ENCODE data around the gene C10orf105. TPM values are rescaled to one million over a fixed set of nuclear protein-coding genes. Genes with fewer than 3 reads are reported as not detected.
A peak's percentile ranks its signal among the peaks of the same experiment; 100 is the strongest.

The C10orf105 gene
- total RNA-seq, 1 experiment from 2014 or later, result not detected

DNA sequence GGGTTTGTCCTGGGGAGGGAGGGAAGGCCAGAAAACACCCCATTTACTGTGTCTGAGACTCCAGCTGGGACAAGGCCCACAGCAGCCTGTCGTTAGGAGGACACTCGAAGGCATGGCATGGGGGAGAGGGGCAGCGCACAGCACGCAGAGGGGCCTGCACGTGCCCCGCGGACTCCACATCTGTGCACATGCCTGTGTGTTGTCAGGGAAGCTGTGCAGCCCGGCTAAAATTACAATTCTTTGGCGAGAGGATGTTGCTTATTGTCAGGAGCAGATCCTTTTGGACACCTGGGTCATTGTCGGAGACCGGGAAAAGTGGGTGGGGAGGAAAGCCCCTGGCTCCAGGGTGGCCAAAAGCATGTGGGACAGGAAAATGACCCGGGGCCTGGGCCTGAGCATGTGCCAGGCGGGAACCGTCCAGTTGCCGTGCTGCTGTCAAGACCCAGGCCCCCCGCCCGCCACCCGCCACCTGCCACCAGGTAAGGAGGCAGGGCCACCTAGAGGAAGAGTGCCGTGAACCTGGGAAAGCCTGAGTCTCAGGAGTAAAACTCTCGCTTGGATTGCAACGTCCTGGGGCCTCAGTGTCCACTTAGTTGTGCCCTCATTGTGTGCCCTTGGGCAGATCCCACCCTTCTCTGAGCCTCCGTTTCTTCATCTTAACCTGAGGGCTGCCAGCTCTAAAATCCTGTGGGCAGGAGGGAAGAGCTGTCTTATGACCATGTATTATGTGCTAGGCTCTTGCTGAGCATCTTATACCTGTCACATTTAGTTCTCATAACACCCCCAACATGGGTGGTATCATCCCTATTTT is 46.5 kb upstream of the C10orf105 start:
- Mint-ChIP-seq H3K36me3 (ENCODE audit: insufficient read depth, unreplicated experiment) (peaks cover 16% of the 10 kb centered on the region), H3K27me3 (ENCODE audit: unreplicated experiment) (no peaks in the 10 kb centered on the region), H3K4me3 (ENCODE audit: low read depth, unreplicated experiment) (peak overlapping the region; percentile 65), H3K9me3 (ENCODE audit: low read depth, unreplicated experiment) (no peaks in the 10 kb centered on the region), H3K27ac (ENCODE audit: unreplicated experiment) (peak overlapping the region; percentile 87), H3K4me1 (ENCODE audit: low read depth, unreplicated experiment) (peaks cover 60% of the 10 kb centered on the region)
- CTCF ChIA-PET, result interaction anchor here (0.6 to 2.1 kb wide), 13 partner anchors 8 to 878 kb away, joined by 3 to 12 read pairs (median 4); no protein-coding TSS in a partner anchor
- DNase-seq, result no peak
- TF ChIP-seq, protein P1, sequence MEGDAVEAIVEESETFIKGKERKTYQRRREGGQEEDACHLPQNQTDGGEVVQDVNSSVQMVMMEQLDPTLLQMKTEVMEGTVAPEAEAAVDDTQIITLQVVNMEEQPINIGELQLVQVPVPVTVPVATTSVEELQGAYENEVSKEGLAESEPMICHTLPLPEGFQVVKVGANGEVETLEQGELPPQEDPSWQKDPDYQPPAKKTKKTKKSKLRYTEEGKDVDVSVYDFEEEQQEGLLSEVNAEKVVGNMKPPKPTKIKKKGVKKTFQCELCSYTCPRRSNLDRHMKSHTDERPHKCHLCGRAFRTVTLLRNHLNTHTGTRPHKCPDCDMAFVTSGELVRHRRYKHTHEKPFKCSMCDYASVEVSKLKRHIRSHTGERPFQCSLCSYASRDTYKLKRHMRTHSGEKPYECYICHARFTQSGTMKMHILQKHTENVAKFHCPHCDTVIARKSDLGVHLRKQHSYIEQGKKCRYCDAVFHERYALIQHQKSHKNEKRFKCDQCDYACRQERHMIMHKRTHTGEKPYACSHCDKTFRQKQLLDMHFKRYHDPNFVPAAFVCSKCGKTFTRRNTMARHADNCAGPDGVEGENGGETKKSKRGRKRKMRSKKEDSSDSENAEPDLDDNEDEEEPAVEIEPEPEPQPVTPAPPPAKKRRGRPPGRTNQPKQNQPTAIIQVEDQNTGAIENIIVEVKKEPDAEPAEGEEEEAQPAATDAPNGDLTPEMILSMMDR (IDR thresholded peaks at IDR 0.05; ENCODE audit: unreplicated experiment), result no peak
- BruUV-seq (replicated peaks), result no TSS peak
- intact Hi-C loops (cut with micrococcal nuclease; ENCODE audit: unreplicated experiment), result loop anchor here (2.0 kb wide), 1 partner anchor 37 kb away; no protein-coding TSS in a partner anchor

DNA sequence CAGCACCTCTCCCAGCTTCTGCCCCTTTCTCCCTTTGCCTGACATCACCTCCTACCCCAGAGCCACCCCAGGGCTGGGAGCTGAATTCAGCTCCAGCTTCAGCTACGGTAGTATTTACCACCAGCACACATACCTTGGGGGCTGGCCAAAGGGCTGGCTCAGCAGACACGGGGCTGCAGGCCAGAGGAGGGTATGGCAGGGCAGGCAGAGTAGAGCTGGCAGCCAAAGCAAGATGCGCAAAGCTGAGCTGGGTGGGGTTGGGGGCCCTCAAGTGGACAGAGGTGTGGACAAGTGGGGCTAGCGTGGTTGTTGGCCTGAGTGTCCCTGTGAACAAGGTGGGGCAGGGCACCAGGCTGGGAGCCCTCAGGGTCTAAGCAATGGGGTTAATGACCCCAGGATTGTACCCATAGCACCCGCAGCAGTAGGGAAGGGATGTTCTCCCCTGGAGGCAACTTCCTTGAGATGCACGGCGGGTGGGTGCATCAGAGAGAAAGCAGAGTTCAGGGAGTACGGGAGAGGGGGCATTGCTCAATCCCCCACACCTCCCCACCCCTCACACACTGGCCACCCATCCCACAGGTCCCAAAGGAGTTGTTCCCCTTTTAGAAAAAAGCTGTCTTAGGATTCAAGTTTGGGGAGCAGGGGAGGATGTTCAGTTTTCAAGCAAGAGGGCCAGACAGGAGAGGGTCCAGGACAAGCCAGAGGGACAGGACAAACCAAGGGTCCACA is 45.8 kb upstream of the C10orf105 start:
- Mint-ChIP-seq H3K27me3 (ENCODE audit: unreplicated experiment) (no peaks in the 10 kb centered on the region), H3K27ac (ENCODE audit: unreplicated experiment) (peak overlapping the region; percentile 87), H3K36me3 (ENCODE audit: insufficient read depth, unreplicated experiment) (peaks cover 16% of the 10 kb centered on the region), H3K4me3 (ENCODE audit: low read depth, unreplicated experiment) (no peak overlapping the region), H3K4me1 (ENCODE audit: low read depth, unreplicated experiment) (peaks cover 64% of the 10 kb centered on the region), H3K9me3 (ENCODE audit: low read depth, unreplicated experiment) (no peaks in the 10 kb centered on the region)
- TF ChIP-seq, protein P1 (IDR thresholded peaks at IDR 0.05; ENCODE audit: unreplicated experiment), result peak; percentile 48
- no peak for DNase-seq
- intact Hi-C loops (cut with micrococcal nuclease; ENCODE audit: unreplicated experiment), result no loop called here
- BruUV-seq (replicated peaks), result no TSS peak
- CTCF ChIA-PET, result interaction anchor here (0.7 to 2.1 kb wide), 4 partner anchors 8 to 52 kb away, joined by 3 to 10 read pairs (median 4); partner anchors contain the start of gene VSIR

DNA sequence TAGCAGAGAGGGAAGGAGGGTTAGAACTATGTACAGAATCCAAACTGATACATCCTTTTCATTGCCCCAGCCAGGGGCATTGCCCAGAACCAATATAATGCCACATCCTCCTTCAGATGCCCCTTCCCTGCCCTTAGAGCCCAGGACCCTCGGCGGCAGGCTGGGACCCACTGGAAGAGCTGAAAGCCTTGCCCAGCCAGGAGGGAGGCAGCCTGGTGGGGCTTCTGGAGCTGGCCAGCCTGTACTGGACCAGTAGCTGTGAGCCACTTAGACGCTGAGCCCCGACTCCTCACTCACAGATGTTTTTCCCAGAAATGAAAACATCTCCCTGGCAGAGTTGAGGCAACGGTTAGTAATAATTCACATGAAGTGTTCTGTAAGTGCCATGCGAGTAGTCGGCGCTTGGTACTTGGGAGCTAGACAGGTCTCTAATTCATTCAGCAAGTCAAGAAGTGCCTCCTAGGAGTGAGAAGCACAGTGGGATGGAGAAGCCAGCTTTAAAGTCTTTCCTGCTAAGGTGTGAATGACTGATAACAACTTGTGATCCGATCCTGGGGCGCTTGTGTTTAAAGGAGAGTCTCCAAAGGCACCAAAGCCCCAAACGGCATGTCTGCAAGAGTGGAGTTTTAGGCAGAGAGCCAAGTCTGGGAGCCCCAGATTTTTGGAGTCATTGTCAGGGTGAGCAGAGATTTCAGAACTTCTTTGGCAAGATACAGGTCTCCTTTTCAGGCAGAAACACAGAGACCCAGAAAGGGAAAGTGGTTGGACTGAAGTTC is 44.0 kb upstream of the C10orf105 start:
- CTCF ChIA-PET, result no interaction called here
- H3K27me3 Mint-ChIP-seq (ENCODE audit: unreplicated experiment), result no peaks in the 10 kb centered on the region
- no TSS peak for BruUV-seq (replicated peaks)
- TF ChIP-seq, protein P1 (IDR thresholded peaks at IDR 0.05; ENCODE audit: unreplicated experiment), result no peak
- no peak for DNase-seq
- H3K27ac Mint-ChIP-seq (ENCODE audit: unreplicated experiment), result no peak overlapping the region
- peaks cover 16% of the 10 kb centered on the region for H3K36me3 Mint-ChIP-seq (ENCODE audit: insufficient read depth, unreplicated experiment)
- intact Hi-C loops (cut with micrococcal nuclease; ENCODE audit: unreplicated experiment), result no loop called here
- H3K4me3 Mint-ChIP-seq (ENCODE audit: low read depth, unreplicated experiment), result no peak overlapping the region
- H3K9me3 Mint-ChIP-seq (ENCODE audit: low read depth, unreplicated experiment), result no peaks in the 10 kb centered on the region
- H3K4me1 Mint-ChIP-seq (ENCODE audit: low read depth, unreplicated experiment), result peaks cover 67% of the 10 kb centered on the region

DNA sequence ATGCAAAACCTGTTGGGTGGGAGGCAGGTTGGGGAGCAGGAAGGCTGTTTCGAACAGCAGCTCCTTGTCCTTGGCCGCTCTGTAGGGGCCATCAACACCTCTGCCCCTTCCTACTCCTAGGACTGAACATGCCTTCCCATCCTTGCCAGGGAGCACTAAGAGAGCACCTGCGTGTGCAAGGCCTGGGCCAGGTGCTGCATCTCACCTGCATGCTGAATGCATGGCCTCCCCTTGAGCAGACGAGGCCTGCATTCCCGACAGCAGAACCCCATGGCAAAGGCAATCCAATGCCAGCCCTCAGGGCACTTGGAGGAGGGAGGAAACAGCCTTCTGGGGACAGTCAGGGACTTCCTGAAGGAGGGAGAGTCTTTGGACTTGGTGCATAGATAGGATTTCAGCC is 42.7 kb upstream of the C10orf105 start:
- DNase-seq, result no peak
- Mint-ChIP-seq H3K9me3 (ENCODE audit: low read depth, unreplicated experiment) (no peaks in the 10 kb centered on the region), H3K4me3 (ENCODE audit: low read depth, unreplicated experiment) (no peak overlapping the region), H3K36me3 (ENCODE audit: insufficient read depth, unreplicated experiment) (peaks cover 10% of the 10 kb centered on the region), H3K4me1 (ENCODE audit: low read depth, unreplicated experiment) (peaks cover 60% of the 10 kb centered on the region), H3K27me3 (ENCODE audit: unreplicated experiment) (no peaks in the 10 kb centered on the region), H3K27ac (ENCODE audit: unreplicated experiment) (no peak overlapping the region)
- intact Hi-C loops (cut with micrococcal nuclease; ENCODE audit: unreplicated experiment), result no loop called here
- CTCF ChIA-PET, result interaction anchor here (0.6 kb wide), 1 partner anchor 570 kb away, joined by 3 read pairs; no protein-coding TSS in a partner anchor
- TF ChIP-seq, protein P1 (IDR thresholded peaks at IDR 0.05; ENCODE audit: unreplicated experiment), result no peak
- BruUV-seq (replicated peaks), result no TSS peak

Measured in Calu3 (cell line).